WTC11 (cell line): ENCODE data around the gene KIAA0753.

ENCODE experiments used
- TEAD4 ChIP-seq: sonication (generic); formaldehyde crosslinking; IDR thresholded peaks from 2 replicates; pipeline ENCODE4 v1.8.0; 2022; ENCODE audit warnings: mild to moderate bottlenecking, missing genetic modification reagents
- TF ChIP-seq, protein P1 (sequence below): sonication (generic); formaldehyde crosslinking; IDR thresholded peaks from 2 replicates; pipeline ENCODE4 v1.8.1; 2023; ENCODE audit warnings: mild to moderate bottlenecking, missing genetic modification reagents, moderate library complexity
- TF ChIP-seq, protein P2 (sequence below): fragments of 200-600 bp; IDR thresholded peaks from 2 replicates; pipeline ENCODE4 v1.8.0; 2022; ENCODE audit warnings: antibody characterized with exemption

DNA sequence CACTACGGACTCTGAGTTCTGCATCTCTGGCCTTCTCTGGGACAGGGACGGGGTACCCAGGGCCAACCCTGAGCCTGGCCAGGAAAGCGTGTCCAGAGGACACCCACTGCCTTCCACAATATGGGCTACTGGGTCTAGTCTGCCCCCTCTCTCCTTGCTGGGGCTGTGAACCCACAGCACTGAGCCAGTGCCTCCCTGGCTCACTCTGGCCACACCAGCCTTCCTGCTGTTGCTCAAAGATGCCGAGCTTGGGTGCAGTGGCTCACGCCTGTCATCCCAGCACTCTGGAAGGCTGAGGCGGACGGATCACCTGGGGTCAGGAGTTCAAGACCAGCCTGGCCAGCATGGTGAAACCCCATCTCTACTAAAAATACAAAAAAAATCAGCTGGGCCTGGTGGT is 108.9 kb downstream of the KIAA0753 start:
- TF ChIP-seq, protein P1, sequence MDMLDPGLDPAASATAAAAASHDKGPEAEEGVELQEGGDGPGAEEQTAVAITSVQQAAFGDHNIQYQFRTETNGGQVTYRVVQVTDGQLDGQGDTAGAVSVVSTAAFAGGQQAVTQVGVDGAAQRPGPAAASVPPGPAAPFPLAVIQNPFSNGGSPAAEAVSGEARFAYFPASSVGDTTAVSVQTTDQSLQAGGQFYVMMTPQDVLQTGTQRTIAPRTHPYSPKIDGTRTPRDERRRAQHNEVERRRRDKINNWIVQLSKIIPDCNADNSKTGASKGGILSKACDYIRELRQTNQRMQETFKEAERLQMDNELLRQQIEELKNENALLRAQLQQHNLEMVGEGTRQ (CRISPR knock-in tag), result no peak
- TF ChIP-seq, protein P2, sequence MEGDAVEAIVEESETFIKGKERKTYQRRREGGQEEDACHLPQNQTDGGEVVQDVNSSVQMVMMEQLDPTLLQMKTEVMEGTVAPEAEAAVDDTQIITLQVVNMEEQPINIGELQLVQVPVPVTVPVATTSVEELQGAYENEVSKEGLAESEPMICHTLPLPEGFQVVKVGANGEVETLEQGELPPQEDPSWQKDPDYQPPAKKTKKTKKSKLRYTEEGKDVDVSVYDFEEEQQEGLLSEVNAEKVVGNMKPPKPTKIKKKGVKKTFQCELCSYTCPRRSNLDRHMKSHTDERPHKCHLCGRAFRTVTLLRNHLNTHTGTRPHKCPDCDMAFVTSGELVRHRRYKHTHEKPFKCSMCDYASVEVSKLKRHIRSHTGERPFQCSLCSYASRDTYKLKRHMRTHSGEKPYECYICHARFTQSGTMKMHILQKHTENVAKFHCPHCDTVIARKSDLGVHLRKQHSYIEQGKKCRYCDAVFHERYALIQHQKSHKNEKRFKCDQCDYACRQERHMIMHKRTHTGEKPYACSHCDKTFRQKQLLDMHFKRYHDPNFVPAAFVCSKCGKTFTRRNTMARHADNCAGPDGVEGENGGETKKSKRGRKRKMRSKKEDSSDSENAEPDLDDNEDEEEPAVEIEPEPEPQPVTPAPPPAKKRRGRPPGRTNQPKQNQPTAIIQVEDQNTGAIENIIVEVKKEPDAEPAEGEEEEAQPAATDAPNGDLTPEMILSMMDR, result no peak
- TF ChIP-seq TEAD4 (CRISPR knock-in tag), result no peak
